Germinal center (tissue), 1 donor: ENCODE results near the gene PUM1.
A peak's percentile ranks its signal among the peaks of the same experiment; 100 is the strongest.

Experiments
- DNase-seq: peaks from one replicate; pipeline ENCODE4 v3.0.0; 2012; ENCODE audit warnings: mixed read lengths, low spot score

Gene PUM1

GRCh38 chr1:30928789-30929134 is 136.8 kb downstream of the PUM1 start:
- no peak for DNase-seq

- DNase-seq = no peak
These were observed 137.3 kb downstream of the PUM1 start for GRCh38 chr1:30928171-30928570.

GRCh38 chr1:30927448-30927847 is 138.1 kb downstream of the PUM1 start:
- DNase-seq = no peak

GRCh38 chr1:30923597-30923996 is 141.9 kb downstream of the PUM1 start:
- no peak for DNase-seq

- no peak for DNase-seq
These were observed 144.7 kb downstream of the PUM1 start for GRCh38 chr1:30920827-30921226.

GRCh38 chr1:30919025-30919881 is 146.3 kb downstream of the PUM1 start:
- DNase-seq = no peak

GRCh38 chr1:30916296-30916695 is 149.2 kb downstream of the PUM1 start:
- no peak for DNase-seq

- DNase-seq = no peak
These were observed 149.9 kb downstream of the PUM1 start for GRCh38 chr1:30915491-30916230.

GRCh38 chr1:30914931-30915330 is 150.6 kb downstream of the PUM1 start:
- no peak for DNase-seq

- DNase-seq = no peak
These were observed 151.0 kb downstream of the PUM1 start for GRCh38 chr1:30914587-30914922.

GRCh38 chr1:30912913-30913652 is 152.4 kb downstream of the PUM1 start:
- no peak for DNase-seq

GRCh38 chr1:30912224-30912623 is 153.3 kb downstream of the PUM1 start:
- DNase-seq = no peak

GRCh38 chr1:30911059-30911954 is 154.2 kb downstream of the PUM1 start:
- peak; percentile 62 for DNase-seq

GRCh38 chr1:30909365-30910068 is 156.0 kb downstream of the PUM1 start:
- no peak for DNase-seq

GRCh38 chr1:30908696-30909364 is 156.7 kb downstream of the PUM1 start, which contains the start of gene SDC3:
TSS of gene SDC3 (minus strand) at chr1:30908758. CDS start at chr1:30908586, 172 bp downstream.
- peak; percentile 49 for DNase-seq

- DNase-seq = no peak
These were observed 157.2 kb downstream of the PUM1 start for GRCh38 chr1:30908316-30908695.

- no peak for DNase-seq
These were observed 157.8 kb downstream of the PUM1 start for GRCh38 chr1:30907481-30908315.

- no peak for DNase-seq
These were observed 158.7 kb downstream of the PUM1 start for GRCh38 chr1:30906631-30907441.
